Fibroblast of pulmonary artery (primary cell): Measurements from ENCODE around the gene EIF4ENIF1.
A peak's percentile ranks its signal among the peaks of the same experiment; 100 is the strongest.
"Not testable (repeated sequence)": the region's sequence is repeated elsewhere in the genome, so short reads cannot be mapped to it uniquely, and the experiment has no call there.

Source experiments
- DNase-seq: peaks from one replicate; pipeline ENCODE4 v3.0.0-alpha.2; 2010; ENCODE audit warnings: low read depth
- H3K4me3 ChIP-seq: replicated peaks from 2 replicates; pipeline ENCODE4 v1.5.1; 2011; ENCODE audit warnings: low read depth, mild to moderate bottlenecking, control low read depth, low read length, moderate library complexity
- TF ChIP-seq, protein P1 (sequence below): IDR thresholded peaks from 2 replicates; pipeline ENCODE4 v1.5.1; 2011; ENCODE audit warnings: mild to moderate bottlenecking, control low read depth, low read length, inconsistent platforms; ENCODE audit errors: missing control alignments

Gene EIF4ENIF1

DNA sequence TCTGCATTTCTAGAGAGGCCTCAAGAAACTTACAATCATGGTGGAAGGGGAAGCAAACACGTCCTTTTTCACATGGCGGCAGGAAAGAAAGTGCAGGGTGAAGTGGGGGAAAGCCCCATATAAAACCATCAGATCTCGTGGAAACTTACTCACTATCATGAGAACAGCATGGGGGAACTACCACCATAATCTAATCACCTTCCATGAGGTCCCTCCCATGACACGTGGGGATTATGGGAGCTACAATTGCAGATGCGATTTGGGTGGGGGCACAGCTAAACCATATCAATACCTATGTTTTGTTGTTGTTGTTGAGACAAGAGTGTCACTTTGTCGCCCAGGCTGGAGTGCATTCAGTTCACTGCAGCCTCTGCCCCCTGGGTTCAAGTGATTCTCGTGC lies 36.6 kb upstream of the EIF4ENIF1 start:
- TF ChIP-seq, protein P1, sequence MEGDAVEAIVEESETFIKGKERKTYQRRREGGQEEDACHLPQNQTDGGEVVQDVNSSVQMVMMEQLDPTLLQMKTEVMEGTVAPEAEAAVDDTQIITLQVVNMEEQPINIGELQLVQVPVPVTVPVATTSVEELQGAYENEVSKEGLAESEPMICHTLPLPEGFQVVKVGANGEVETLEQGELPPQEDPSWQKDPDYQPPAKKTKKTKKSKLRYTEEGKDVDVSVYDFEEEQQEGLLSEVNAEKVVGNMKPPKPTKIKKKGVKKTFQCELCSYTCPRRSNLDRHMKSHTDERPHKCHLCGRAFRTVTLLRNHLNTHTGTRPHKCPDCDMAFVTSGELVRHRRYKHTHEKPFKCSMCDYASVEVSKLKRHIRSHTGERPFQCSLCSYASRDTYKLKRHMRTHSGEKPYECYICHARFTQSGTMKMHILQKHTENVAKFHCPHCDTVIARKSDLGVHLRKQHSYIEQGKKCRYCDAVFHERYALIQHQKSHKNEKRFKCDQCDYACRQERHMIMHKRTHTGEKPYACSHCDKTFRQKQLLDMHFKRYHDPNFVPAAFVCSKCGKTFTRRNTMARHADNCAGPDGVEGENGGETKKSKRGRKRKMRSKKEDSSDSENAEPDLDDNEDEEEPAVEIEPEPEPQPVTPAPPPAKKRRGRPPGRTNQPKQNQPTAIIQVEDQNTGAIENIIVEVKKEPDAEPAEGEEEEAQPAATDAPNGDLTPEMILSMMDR, result no peak
- DNase-seq, result no peak

DNA sequence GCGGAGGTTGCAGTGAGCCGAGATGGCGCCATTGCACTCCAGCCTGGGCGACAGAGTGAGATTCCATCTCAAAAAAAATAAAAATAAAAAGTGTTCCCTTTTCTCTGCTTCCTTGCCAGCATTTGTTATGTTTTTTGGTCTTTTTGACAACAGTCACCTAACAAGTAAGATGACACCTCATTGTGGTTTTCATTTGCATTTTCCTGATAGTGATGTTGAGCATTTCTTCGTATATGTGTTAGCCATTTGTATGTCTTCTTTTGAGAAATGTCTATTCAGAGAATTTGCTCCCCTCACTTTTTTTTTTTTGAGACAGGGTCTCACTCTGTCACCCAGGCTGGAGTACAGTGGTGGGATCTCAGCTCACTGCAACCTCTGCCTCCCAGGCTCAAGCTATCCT lies 34.5 kb upstream of the EIF4ENIF1 start:
- not testable (repeated sequence) for DNase-seq, H3K4me3 ChIP-seq

More for the DNA sequence above, 36.6 kb upstream of the EIF4ENIF1 start:
- H3K4me3 ChIP-seq, result no peak overlapping the region

DNA sequence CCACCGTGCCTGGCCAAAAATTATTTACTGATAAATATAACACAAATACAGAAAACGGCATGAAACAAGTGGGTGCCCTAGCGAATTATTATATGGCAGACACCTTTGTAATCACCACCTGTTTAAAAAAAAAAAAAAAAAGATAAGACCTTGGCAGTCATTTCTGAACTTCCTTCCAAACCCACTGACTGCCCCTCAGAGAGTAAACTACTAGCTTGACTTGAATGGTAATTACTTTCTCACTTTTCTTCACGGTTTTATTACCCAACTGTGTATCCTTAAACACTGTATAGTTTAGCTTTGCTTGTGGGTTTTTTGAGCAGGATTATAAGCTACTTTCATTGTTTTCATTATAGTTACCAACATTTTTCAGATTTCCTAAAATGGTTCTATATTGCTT lies 30.4 kb upstream of the EIF4ENIF1 start:
- H3K4me3 ChIP-seq, result no peak overlapping the region
- TF ChIP-seq, protein P1, result no peak
- no peak for DNase-seq

DNA sequence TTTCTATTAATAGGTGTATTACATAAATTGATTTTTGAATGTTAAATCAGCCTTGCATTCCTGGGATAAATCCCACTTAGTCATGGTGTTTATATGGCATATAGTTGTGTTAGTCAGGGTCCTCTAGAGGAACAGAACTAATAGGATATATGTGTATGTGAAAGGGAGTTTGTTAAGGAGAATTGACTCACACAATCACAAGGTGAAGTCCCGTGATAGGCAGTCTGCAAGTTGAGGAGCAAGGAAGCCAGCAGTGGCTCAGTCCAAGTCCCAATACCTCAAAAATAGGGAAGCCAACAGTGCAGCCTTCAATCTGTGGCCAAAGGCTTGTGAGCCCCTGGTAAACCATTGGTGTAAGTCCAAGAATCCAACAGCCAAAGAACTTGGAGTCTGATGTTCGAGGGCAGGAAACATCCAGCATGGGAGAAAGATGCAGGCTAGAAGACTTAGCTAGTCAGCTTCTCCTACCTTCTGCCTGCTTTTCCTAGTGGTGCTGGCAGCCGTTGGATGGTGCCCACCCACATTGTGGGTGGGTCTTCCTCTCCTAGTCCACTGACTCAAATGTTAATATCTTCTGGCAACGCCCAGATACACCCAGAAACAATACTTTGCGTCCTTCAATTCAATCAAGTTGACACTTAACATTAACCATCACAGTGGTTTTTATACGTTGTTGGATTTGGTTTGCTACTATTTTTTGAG lies 19.6 kb upstream of the EIF4ENIF1 start:
- no peak for DNase-seq
- H3K4me3 ChIP-seq, result no peak overlapping the region
- TF ChIP-seq, protein P1, result no peak

DNA sequence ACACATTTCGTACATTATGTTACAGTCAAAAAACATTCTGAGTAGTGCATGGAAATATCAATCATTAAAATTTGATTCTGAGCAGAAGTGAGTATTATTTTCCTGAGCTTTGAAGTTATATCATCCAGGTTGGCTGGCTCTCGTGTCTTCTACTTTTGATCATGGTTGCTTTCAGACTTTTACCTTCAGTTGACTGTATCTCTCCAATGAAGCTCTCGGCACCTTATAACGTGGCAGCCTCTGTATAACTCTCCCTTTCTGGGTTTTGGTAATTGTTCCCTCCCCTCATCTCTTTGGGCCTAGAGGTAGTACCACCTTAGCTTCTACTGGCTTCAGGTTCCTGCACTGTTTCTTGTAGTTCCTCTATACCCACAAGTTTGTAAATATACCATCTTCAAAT lies 18.9 kb upstream of the EIF4ENIF1 start:
- no peak overlapping the region for H3K4me3 ChIP-seq
- DNase-seq, result no peak
- TF ChIP-seq, protein P1, result no peak

DNA sequence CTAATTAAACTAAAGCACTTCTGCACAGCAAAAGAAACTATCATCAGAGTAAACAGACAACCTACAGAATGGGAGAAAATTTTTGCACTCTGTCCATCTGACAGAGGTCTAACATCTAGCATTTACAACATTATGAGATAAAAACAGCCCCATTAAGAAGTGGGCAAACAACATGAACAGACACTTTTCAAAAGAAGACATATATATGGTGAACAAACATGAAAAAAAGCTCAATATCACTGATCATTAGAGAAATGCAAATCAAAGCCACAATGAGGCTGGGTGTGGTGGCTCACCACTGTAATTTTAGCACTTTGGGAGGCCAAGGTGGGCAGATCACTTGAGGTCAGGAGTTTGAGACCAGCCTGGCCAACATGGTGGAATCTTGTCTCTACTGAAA lies 17.9 kb upstream of the EIF4ENIF1 start:
- not testable (repeated sequence) for DNase-seq, H3K4me3 ChIP-seq

DNA sequence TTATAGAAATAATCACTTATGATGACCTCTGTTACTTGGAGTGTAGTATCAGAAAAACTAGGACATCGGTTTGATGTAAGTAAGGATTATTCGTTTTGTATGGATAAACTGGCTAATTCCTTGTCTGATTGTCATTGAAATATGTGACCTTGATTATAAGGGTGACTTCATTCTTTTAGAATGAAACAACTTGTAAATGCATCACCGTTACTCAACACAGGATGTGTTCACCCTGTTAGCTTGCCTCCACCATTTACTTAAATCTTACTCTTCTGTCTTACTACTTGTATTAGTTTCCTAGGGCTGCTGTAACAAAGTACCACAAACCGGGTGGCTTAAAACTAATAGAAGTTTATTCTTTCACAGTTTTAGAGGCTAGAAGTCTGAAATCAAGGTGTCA lies 14.6 kb upstream of the EIF4ENIF1 start:
- DNase-seq, result peak; percentile 62
- H3K4me3 ChIP-seq, result no peak overlapping the region
- TF ChIP-seq, protein P1, result no peak

DNA sequence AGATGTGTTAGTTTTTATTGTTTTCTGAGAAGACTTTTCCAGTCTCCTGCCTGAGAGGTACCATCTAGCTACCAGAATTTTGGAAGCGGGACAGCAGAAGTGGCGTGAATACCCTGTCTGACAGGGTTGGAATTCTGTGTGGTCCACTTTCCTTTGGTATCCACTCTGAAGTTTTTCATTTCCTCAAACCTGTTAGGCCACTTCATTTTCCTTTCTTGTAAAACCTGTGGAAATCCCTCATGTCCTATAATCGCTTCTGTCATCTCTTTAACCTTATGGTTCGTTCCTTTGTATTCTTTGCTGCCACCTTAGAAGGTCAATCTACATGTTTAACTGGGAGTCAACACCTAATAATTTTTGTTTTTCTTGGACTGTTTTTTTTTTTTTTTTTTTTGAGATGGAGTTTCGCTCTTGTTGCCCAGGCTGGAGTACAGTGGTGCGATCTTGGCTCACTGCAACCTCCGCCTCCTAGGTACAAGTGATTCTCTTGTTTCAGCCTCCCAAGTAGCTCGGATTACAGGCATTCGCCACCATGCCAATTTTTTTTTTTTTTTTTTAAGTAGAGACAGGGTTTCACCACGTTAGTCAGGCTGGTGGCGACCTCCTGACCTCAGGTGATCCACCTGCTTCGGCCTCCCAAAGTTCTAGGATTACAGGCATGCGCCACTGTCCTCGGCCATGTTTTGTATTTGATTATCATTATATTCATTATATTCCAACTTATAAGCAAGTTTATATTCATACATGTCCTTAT lies 13.7 kb upstream of the EIF4ENIF1 start:
- TF ChIP-seq, protein P1, result no peak
- no peak for DNase-seq
- H3K4me3 ChIP-seq, result no peak overlapping the region
